Adrenal gland (tissue), 12 donors: ENCODE measurements around the gene BMP5. TPM values are rescaled to one million over a fixed set of nuclear protein-coding genes. Genes with fewer than 3 reads are reported as not detected.

ENCODE experiments used
- DNase-seq, 7 donors: peaks; one replicate each; pipeline ENCODE4 v3.0.0-alpha.2; 2019 to 2020
- H3K27ac ChIP-seq, 5 donors: fragments of 200-600 bp; sonication (generic) in 4 of 5; 1 replicate in 3 of 5; 2 replicates in 2 of 5; pipeline versions ENCODE4 v1.5.1 to v1.8.0; 2016 to 2020; ENCODE audit warnings: mild to moderate bottlenecking in 1 of 5
- H3K27me3 ChIP-seq: fragments of 200-600 bp; 2 replicates; pipeline ENCODE4 v1.8.0; 2021
- H3K36me3 ChIP-seq, 2 donors: fragments of 200-600 bp; replicated peaks in 1 of 2; 1 replicate in 1 of 2; 2 replicates in 1 of 2; pipeline versions ENCODE4 v1.5.1 to v1.8.0; 2018 to 2022
- H3K4me1 ChIP-seq, 2 donors: fragments of 200-600 bp; replicated peaks in 1 of 2; 1 replicate in 1 of 2; 2 replicates in 1 of 2; pipeline versions ENCODE4 v1.5.1 to v1.8.0; 2018 to 2021
- H3K4me3 ChIP-seq, 4 donors: fragments of 200-600 bp; sonication (generic) in 3 of 4; one replicate each; pipeline ENCODE4 v1.5.1; 2016 to 2018
- H3K9me3 ChIP-seq, 3 donors: fragments of 200-600 bp; sonication (generic) in 1 of 3; replicated peaks in 1 of 3; 1 replicate in 2 of 3; 2 replicates in 1 of 3; pipeline versions ENCODE4 v1.5.1 to v1.8.0; 2016 to 2021
- POLR2A ChIP-seq, 2 donors: fragments of 450-650 bp; IDR thresholded peaks; one replicate each; pipeline ENCODE4 v1.6.1; 2017; ENCODE audit warnings: antibody characterized with exemption in 2 of 2, mild to moderate bottlenecking in 2 of 2, moderate library complexity in 1 of 2
- WGBS, 4 donors: extraction: QIAGEN DNeasy Blood & Tissue Kit in 2 of 4; methylation state at CpG; one replicate each; pipeline versions ENCODE4 v1.1.5 to v1.1.7; 2013 to 2017; 5-methylcytosine and 5-hydroxymethylcytosine counted together
- intact Hi-C, 2 donors: fragments of 100-400 bp; cut with DNase I; formaldehyde crosslinking; loops; one replicate each; pipeline versions ENCODE4 v1.14.1 to v1.15.0; 2022 to 2023
- polyA plus RNA-seq, 3 donors: library from polyadenylated mRNA; stranded (reverse); fragments of 200-250 nt in 2 of 3; fragments of 350-450 nt in 1 of 3; fragmentation: Illumina TruSeq in 1 of 3; extraction: RNeasy Lipid Tissue Mini Kit (QIAGEN cat#74804) in 1 of 3; gene quantifications; one replicate each; pipeline ENCODE4 v1.2.3, GENCODE V29; 2013 to 2014
- total RNA-seq, 9 donors: library from RNA; depleted of rRNA in 4 of 9; stranded (reverse); fragments of >200 nt in 4 of 9; fragments of 120-200 nt in 1 of 9; fragmentation: NEBNext Ultra II Directional in 1 of 9; extraction: Animal tissue kit (Norgen Biotek cat#: 25700) in 1 of 9; gene quantifications; one replicate each; pipeline versions ENCODE4 v1.1.0 to v1.2.4, GENCODE V29; 2013 to 2023
- TF ChIP-seq, protein P1 (sequence below), 6 experiments: fragments of 450-650 bp in 4 of 6; fragments of 200-600 bp in 2 of 6; sonication (generic) in 1 of 6; IDR thresholded peaks; 1 replicate in 5 of 6; 2 replicates in 1 of 6; pipeline versions ENCODE4 v1.5.1 to v1.8.0; 2016 to 2021; ENCODE audit warnings: antibody characterized with exemption in 6 of 6, mild to moderate bottlenecking in 2 of 6, moderate library complexity in 1 of 6
- donor health status: healthy with polysubstance abuse.
- donor health status: Bipolar disorder and iron deficiency.
- donor health status: DM: yes; HTN: yes; CAD: no.
- donor health status: DM: no; HTN: no; CAD: no.
- donor health status: DM: no; HTN: no; CAD: no.
- donor health status: DM: yes; HTN: yes; CAD: no.

The BMP5 gene
- total and polyA plus RNA-seq, 12 donors: 0.06 to 11.4 (median 0.28) TPM; not detected in 3

GRCh38 chr6:55794136-55794812 lies 81.1 kb downstream of the BMP5 start:
- Histone ChIP-seq H3K4me3 (no peak overlapping the region), H3K4me1 (no peaks in the 10 kb centered on the region), H3K27me3 (no peaks in the 10 kb centered on the region), H3K36me3 (no peaks in the 10 kb centered on the region), H3K9me3 (no peaks in the 10 kb centered on the region), H3K27ac (no peak overlapping the region)
- 83 to 92% (median 88%) methylated on average over 3 of the region's 3 CpGs for WGBS, 4 donors
- intact Hi-C loops: no loop called here
- TF ChIP-seq POLR2A (IDR thresholded peaks at IDR 0.05): no peak
- TF ChIP-seq, protein P1, sequence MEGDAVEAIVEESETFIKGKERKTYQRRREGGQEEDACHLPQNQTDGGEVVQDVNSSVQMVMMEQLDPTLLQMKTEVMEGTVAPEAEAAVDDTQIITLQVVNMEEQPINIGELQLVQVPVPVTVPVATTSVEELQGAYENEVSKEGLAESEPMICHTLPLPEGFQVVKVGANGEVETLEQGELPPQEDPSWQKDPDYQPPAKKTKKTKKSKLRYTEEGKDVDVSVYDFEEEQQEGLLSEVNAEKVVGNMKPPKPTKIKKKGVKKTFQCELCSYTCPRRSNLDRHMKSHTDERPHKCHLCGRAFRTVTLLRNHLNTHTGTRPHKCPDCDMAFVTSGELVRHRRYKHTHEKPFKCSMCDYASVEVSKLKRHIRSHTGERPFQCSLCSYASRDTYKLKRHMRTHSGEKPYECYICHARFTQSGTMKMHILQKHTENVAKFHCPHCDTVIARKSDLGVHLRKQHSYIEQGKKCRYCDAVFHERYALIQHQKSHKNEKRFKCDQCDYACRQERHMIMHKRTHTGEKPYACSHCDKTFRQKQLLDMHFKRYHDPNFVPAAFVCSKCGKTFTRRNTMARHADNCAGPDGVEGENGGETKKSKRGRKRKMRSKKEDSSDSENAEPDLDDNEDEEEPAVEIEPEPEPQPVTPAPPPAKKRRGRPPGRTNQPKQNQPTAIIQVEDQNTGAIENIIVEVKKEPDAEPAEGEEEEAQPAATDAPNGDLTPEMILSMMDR (IDR thresholded peaks at IDR 0.05): no peak
- no peak for DNase-seq

GRCh38 chr6:55785273-55785672 lies 90.1 kb downstream of the BMP5 start:
- TF ChIP-seq, protein P1 (IDR thresholded peaks at IDR 0.05): no peak
- TF ChIP-seq POLR2A (IDR thresholded peaks at IDR 0.05): no peak
- DNase-seq: no peak
- Histone ChIP-seq H3K9me3 (no peaks in the 10 kb centered on the region), H3K27ac (no peak overlapping the region), H3K4me3 (no peak overlapping the region), H3K36me3 (no peaks in the 10 kb centered on the region), H3K4me1 (no peaks in the 10 kb centered on the region), H3K27me3 (no peaks in the 10 kb centered on the region)
- WGBS, 4 donors: 86 to 91% (median 89%) methylated on average over 6 of the region's 6 CpGs
- intact Hi-C loops: no loop called here

GRCh38 chr6:55782275-55782674 lies 93.1 kb downstream of the BMP5 start:
- intact Hi-C loops: no loop called here
- Histone ChIP-seq H3K4me1 (no peaks in the 10 kb centered on the region), H3K4me3 (no peak overlapping the region), H3K27ac (no peak overlapping the region), H3K9me3 (no peaks in the 10 kb centered on the region), H3K36me3 (no peaks in the 10 kb centered on the region), H3K27me3 (no peaks in the 10 kb centered on the region)
- no peak for TF ChIP-seq POLR2A (IDR thresholded peaks at IDR 0.05)
- TF ChIP-seq, protein P1 (IDR thresholded peaks at IDR 0.05): no peak
- no peak for DNase-seq
- 48 to 61% (median 59%) methylated on average over 2 of the region's 2 CpGs for WGBS, 4 donors

DNA sequence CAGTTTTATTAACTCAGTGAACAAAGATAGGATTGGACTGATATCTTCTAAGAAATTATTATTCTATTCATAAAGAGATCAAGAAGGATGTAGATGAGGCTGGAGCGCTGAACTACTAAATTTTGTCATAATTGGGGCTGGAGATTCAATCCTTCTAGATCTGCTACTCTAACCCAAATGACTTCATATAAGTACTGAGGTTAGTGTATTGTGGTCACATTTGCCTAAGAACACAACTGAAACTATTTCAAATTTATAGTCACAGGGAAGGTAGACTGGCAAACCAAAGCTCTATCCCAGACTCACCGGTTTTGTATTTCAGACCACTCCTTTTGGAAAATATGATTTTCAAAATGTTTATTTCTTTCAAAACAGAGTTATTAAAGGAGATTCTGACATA lies 96.7 kb downstream of the BMP5 start:
- Histone ChIP-seq H3K4me3 (no peak overlapping the region), H3K27me3 (no peaks in the 10 kb centered on the region), H3K36me3 (no peaks in the 10 kb centered on the region), H3K27ac (no peak overlapping the region), H3K9me3 (no peaks in the 10 kb centered on the region), H3K4me1 (no peaks in the 10 kb centered on the region)
- intact Hi-C loops: no loop called here
- TF ChIP-seq, protein P1 (IDR thresholded peaks at IDR 0.05): no peak
- TF ChIP-seq POLR2A (IDR thresholded peaks at IDR 0.05): no peak
- WGBS, 4 donors: 92 to 94% (median 93%) methylated on average over 2 of the region's 2 CpGs
- DNase-seq: no peak
